Activated naive CD4-positive, alpha-beta T cell treated with anti-CD3 and anti-CD28 coated beads for 36 hours (primary cell): ENCODE results near the gene KCNB1. TPM values are rescaled to one million over a fixed set of nuclear protein-coding genes. Genes with fewer than 3 reads are reported as not detected.

Experiments
- CTCF ChIA-PET: fragments of 350-600 bp; sonication (Branson Sonifier 250); formaldehyde crosslinking; loops from one replicate; lab custom pipeline; 2021; ENCODE audit warnings: antibody characterized with exemption; lab: Charles Lee
- DNase-seq: peaks from one replicate; pipeline ENCODE4 v3.0.0-alpha.2; 2020
- H3K27ac Mint-ChIP-seq: one replicate; pipeline ENCODE4 v1.8.0; 2021; ENCODE audit warnings: mild to moderate bottlenecking, mixed read lengths
- H3K27me3 Mint-ChIP-seq: one replicate; pipeline ENCODE4 v1.8.0; 2021; ENCODE audit warnings: low read depth, mixed read lengths
- H3K36me3 Mint-ChIP-seq: one replicate; pipeline ENCODE4 v1.8.0; 2021; ENCODE audit warnings: low read depth, mixed read lengths
- H3K4me1 Mint-ChIP-seq: one replicate; pipeline ENCODE4 v1.8.0; 2021; ENCODE audit warnings: low read depth, mixed read lengths
- H3K4me3 Mint-ChIP-seq: one replicate; pipeline ENCODE4 v1.8.0; 2021; ENCODE audit warnings: mild to moderate bottlenecking, moderate library complexity, mixed read lengths
- H3K9me3 Mint-ChIP-seq: one replicate; pipeline ENCODE4 v1.8.0; 2021; ENCODE audit warnings: mixed read lengths
- intact Hi-C: fragments of 100-400 bp; cut with micrococcal nuclease; formaldehyde crosslinking; loops from one replicate; pipeline ENCODE4 v1.15.1; 2023
- total RNA-seq, 2 experiments: library from RNA; stranded (reverse); gene quantifications; one replicate each; pipeline ENCODE4 v1.2.3, GENCODE V29; 2021

Gene KCNB1
- total RNA-seq, 2 experiments from 2014 or later, result not detected

GRCh38 chr20:49336786-49337185 is 145.7 kb downstream of the KCNB1 start:
- Mint-ChIP-seq H3K9me3 (no peaks in the 10 kb centered on the region), H3K4me1 (no peaks in the 10 kb centered on the region), H3K27ac (no peak overlapping the region), H3K4me3 (no peak overlapping the region), H3K36me3 (no peaks in the 10 kb centered on the region), H3K27me3 (peaks cover 13% of the 10 kb centered on the region)
- intact Hi-C loops, result no loop called here
- DNase-seq, result no peak
- CTCF ChIA-PET, result interaction anchor here (0.8 to 2.9 kb wide), 4 partner anchors 87 to 201 kb away, joined by 3 to 10 read pairs (median 4); no protein-coding TSS in a partner anchor

GRCh38 chr20:49335476-49335875 is 147.0 kb downstream of the KCNB1 start:
- intact Hi-C loops, result no loop called here
- H3K9me3 Mint-ChIP-seq, result no peaks in the 10 kb centered on the region
- H3K27ac Mint-ChIP-seq, result no peak overlapping the region
- no peaks in the 10 kb centered on the region for H3K4me1 Mint-ChIP-seq
- H3K27me3 Mint-ChIP-seq, result peaks cover 13% of the 10 kb centered on the region
- H3K4me3 Mint-ChIP-seq, result no peak overlapping the region
- no peak for DNase-seq
- H3K36me3 Mint-ChIP-seq, result no peaks in the 10 kb centered on the region
- CTCF ChIA-PET, result interaction anchor here (0.8 to 2.9 kb wide), 8 partner anchors 11 to 273 kb away, joined by 4 to 10 read pairs (median 6); no protein-coding TSS in a partner anchor

- Mint-ChIP-seq H3K36me3 (no peaks in the 10 kb centered on the region), H3K27ac (no peak overlapping the region), H3K4me3 (no peak overlapping the region), H3K9me3 (no peaks in the 10 kb centered on the region), H3K27me3 (peaks cover 13% of the 10 kb centered on the region), H3K4me1 (no peaks in the 10 kb centered on the region)
- DNase-seq, result no peak
- intact Hi-C loops, result no loop called here
- CTCF ChIA-PET, result interaction anchor here (0.6 to 5.7 kb wide), 6 partner anchors 9 to 1429 kb away, joined by 3 to 31 read pairs (median 3); no protein-coding TSS in a partner anchor
Measured at GRCh38 chr20:49330701-49331615, 151.5 kb downstream of the KCNB1 start.

- intact Hi-C loops, result no loop called here
- CTCF ChIA-PET, result no interaction called here
- no peak for DNase-seq
- Mint-ChIP-seq H3K4me1 (peaks cover 3% of the 10 kb centered on the region), H3K27me3 (peaks cover 11% of the 10 kb centered on the region), H3K9me3 (no peaks in the 10 kb centered on the region), H3K36me3 (no peaks in the 10 kb centered on the region), H3K4me3 (no peak overlapping the region), H3K27ac (no peak overlapping the region)
Measured at GRCh38 chr20:49328790-49329189, 153.7 kb downstream of the KCNB1 start.

GRCh38 chr20:49326026-49326425 is 156.4 kb downstream of the KCNB1 start:
- no peak for DNase-seq
- Mint-ChIP-seq H3K27me3 (peaks cover 7% of the 10 kb centered on the region), H3K27ac (no peak overlapping the region), H3K36me3 (no peaks in the 10 kb centered on the region), H3K4me3 (no peak overlapping the region), H3K9me3 (no peaks in the 10 kb centered on the region), H3K4me1 (peaks cover 11% of the 10 kb centered on the region)
- intact Hi-C loops, result no loop called here
- CTCF ChIA-PET, result no interaction called here

GRCh38 chr20:49324306-49324705 is 158.2 kb downstream of the KCNB1 start:
- H3K27ac Mint-ChIP-seq, result no peak overlapping the region
- no peaks in the 10 kb centered on the region for H3K9me3 Mint-ChIP-seq
- H3K36me3 Mint-ChIP-seq, result no peaks in the 10 kb centered on the region
- DNase-seq, result no peak
- H3K4me1 Mint-ChIP-seq, result peaks cover 12% of the 10 kb centered on the region
- intact Hi-C loops, result loop anchor here (5.0 kb wide), 1 partner anchor 192 kb away; no protein-coding TSS in a partner anchor
- H3K27me3 Mint-ChIP-seq, result peaks cover 22% of the 10 kb centered on the region
- H3K4me3 Mint-ChIP-seq, result no peak overlapping the region
- CTCF ChIA-PET, result interaction anchor here (0.8 to 3.6 kb wide), 3 partner anchors 9 to 78 kb away, joined by 4 to 17 read pairs (median 4); no protein-coding TSS in a partner anchor

- peaks cover 27% of the 10 kb centered on the region for H3K27me3 Mint-ChIP-seq
- no peak overlapping the region for H3K27ac Mint-ChIP-seq
- intact Hi-C loops, result loop anchor here (1.0 to 5.0 kb wide), 3 partner anchors 47 to 191 kb away; no protein-coding TSS in a partner anchor
- no peaks in the 10 kb centered on the region for H3K9me3 Mint-ChIP-seq
- H3K4me1 Mint-ChIP-seq, result peaks cover 18% of the 10 kb centered on the region
- peak; percentile 49 for DNase-seq
- no peaks in the 10 kb centered on the region for H3K36me3 Mint-ChIP-seq
- no peak overlapping the region for H3K4me3 Mint-ChIP-seq
- CTCF ChIA-PET, result interaction anchor here (0.5 to 3.6 kb wide), 5 partner anchors 10 to 221 kb away, joined by 3 to 17 read pairs (median 4); no protein-coding TSS in a partner anchor
Measured at GRCh38 chr20:49323622-49324238, 158.7 kb downstream of the KCNB1 start.

GRCh38 chr20:49320460-49320859 is 162.0 kb downstream of the KCNB1 start:
- no peak overlapping the region for H3K27ac Mint-ChIP-seq
- CTCF ChIA-PET, result interaction anchor here (0.8 to 3.5 kb wide), 5 partner anchors 13 to 214 kb away, joined by 3 to 16 read pairs (median 4); no protein-coding TSS in a partner anchor
- peaks cover 23% of the 10 kb centered on the region for H3K4me1 Mint-ChIP-seq
- no peak for DNase-seq
- no peaks in the 10 kb centered on the region for H3K9me3 Mint-ChIP-seq
- H3K36me3 Mint-ChIP-seq, result no peaks in the 10 kb centered on the region
- H3K4me3 Mint-ChIP-seq, result no peak overlapping the region
- intact Hi-C loops, result loop anchor here (5.0 kb wide), 1 partner anchor 188 kb away; no protein-coding TSS in a partner anchor
- peaks cover 49% of the 10 kb centered on the region for H3K27me3 Mint-ChIP-seq

- Mint-ChIP-seq H3K4me3 (peak overlapping the region; percentile 73), H3K9me3 (no peaks in the 10 kb centered on the region), H3K27ac (no peak overlapping the region), H3K4me1 (peaks cover 23% of the 10 kb centered on the region), H3K36me3 (no peaks in the 10 kb centered on the region), H3K27me3 (peaks cover 49% of the 10 kb centered on the region)
- CTCF ChIA-PET, result interaction anchor here (1.3 to 3.5 kb wide), 2 partner anchors 14 to 75 kb away, joined by 4 to 16 read pairs; no protein-coding TSS in a partner anchor
- DNase-seq, result no peak
- intact Hi-C loops, result no loop called here
Measured at GRCh38 chr20:49319208-49319809, 163.2 kb downstream of the KCNB1 start.

- peak overlapping the region; percentile 73 for H3K4me3 Mint-ChIP-seq
- CTCF ChIA-PET, result interaction anchor here (0.6 to 3.5 kb wide), 2 partner anchors 74 to 380 kb away, joined by 4 to 16 read pairs; no protein-coding TSS in a partner anchor
- intact Hi-C loops, result no loop called here
- no peaks in the 10 kb centered on the region for H3K36me3 Mint-ChIP-seq
- no peaks in the 10 kb centered on the region for H3K9me3 Mint-ChIP-seq
- peaks cover 50% of the 10 kb centered on the region for H3K27me3 Mint-ChIP-seq
- peak; percentile 28 for DNase-seq
- H3K4me1 Mint-ChIP-seq, result peaks cover 18% of the 10 kb centered on the region
- no peak overlapping the region for H3K27ac Mint-ChIP-seq
Measured at GRCh38 chr20:49318430-49319207, 163.8 kb downstream of the KCNB1 start.

GRCh38 chr20:49318091-49318429 is 164.4 kb downstream of the KCNB1 start:
- Mint-ChIP-seq H3K36me3 (no peaks in the 10 kb centered on the region), H3K27ac (no peak overlapping the region), H3K4me1 (peaks cover 16% of the 10 kb centered on the region), H3K27me3 (peaks cover 51% of the 10 kb centered on the region), H3K4me3 (peak overlapping the region; percentile 47), H3K9me3 (no peaks in the 10 kb centered on the region)
- intact Hi-C loops, result no loop called here
- no peak for DNase-seq
- CTCF ChIA-PET, result no interaction called here
